HepG2 (cell line): ENCODE results near the gene PIP5KL1. TPM values are rescaled to one million over a fixed set of nuclear protein-coding genes. Genes with fewer than 3 reads are reported as not detected.

Source experiments
- ASH2L ChIP-seq: fragments of 300-600, 200-600 bp; sonication (generic); IDR thresholded peaks from 2 replicates; pipeline ENCODE4 v1.7.0; 2017; ENCODE audit warnings: low read depth, mild to moderate bottlenecking, moderate library complexity, mixed read lengths, low read length; ENCODE audit not compliant: insufficient read length
- ATF7 ChIP-seq, 2 experiments: fragments of 450-650 bp in 1 of 2; sonication (generic) in 1 of 2; formaldehyde crosslinking in 1 of 2; IDR thresholded peaks; 2 replicates each; pipeline versions ENCODE4 v1.4.0 to v1.6.1; 2016 to 2020; ENCODE audit warnings: antibody characterized with exemption in 1 of 2, mild to moderate bottlenecking in 1 of 2, missing genetic modification reagents in 1 of 2
- MED1 ChIP-seq: sonication (generic); formaldehyde crosslinking; IDR thresholded peaks from 2 replicates; pipeline ENCODE4 v1.4.0; 2020; ENCODE audit warnings: missing genetic modification reagents
- NFATC3 ChIP-seq: sonication (generic); formaldehyde crosslinking; IDR thresholded peaks from 2 replicates; pipeline ENCODE4 v1.5.1; 2020; ENCODE audit warnings: mild to moderate bottlenecking, missing genetic modification reagents
- NFE2 ChIP-seq: sonication (generic); formaldehyde crosslinking; IDR thresholded peaks from 2 replicates; pipeline ENCODE4 v1.4.0; 2020; ENCODE audit warnings: missing genetic modification reagents
- PAX8 ChIP-seq: sonication (generic); formaldehyde crosslinking; IDR thresholded peaks from 2 replicates; pipeline ENCODE4 v1.8.0; 2022; ENCODE audit warnings: mild to moderate bottlenecking, missing genetic modification reagents, borderline replicate concordance
- PCBP2 ChIP-seq: fragments of 200-400 bp; formaldehyde crosslinking; optimal IDR thresholded peaks from 2 replicates; pipeline ENCODE3; 2018; ENCODE audit warnings: low read length, low read depth; ENCODE audit not compliant: poor library complexity, severe bottlenecking
- PRPF4 ChIP-seq: fragments of 200-400 bp; formaldehyde crosslinking; IDR thresholded peaks from 2 replicates; pipeline ENCODE4 v1.6.1; 2016; ENCODE audit warnings: low read length, low read depth; ENCODE audit not compliant: poor library complexity, severe bottlenecking
- RAD21 ChIP-seq: fragments of 450-650 bp; formaldehyde crosslinking; IDR thresholded peaks from 2 replicates; pipeline ENCODE4 v1.5.0; 2020; ENCODE audit warnings: mild to moderate bottlenecking
- SCMH1 ChIP-seq: sonication (generic); formaldehyde crosslinking; IDR thresholded peaks from 2 replicates; pipeline ENCODE4 v1.9.0; 2021; ENCODE audit warnings: missing genetic modification reagents, mild to moderate bottlenecking, borderline replicate concordance
- SP4 ChIP-seq: sonication (generic); formaldehyde crosslinking; IDR thresholded peaks from 2 replicates; pipeline ENCODE4 v1.8.1; 2023; ENCODE audit warnings: mild to moderate bottlenecking, missing genetic modification reagents
- ZFP36 ChIP-seq: fragments of 150-350 bp; IDR thresholded peaks from 2 replicates; pipeline ENCODE4 v1.6.1; 2018; ENCODE audit warnings: borderline replicate concordance, low read length, low read depth; ENCODE audit not compliant: partially characterized antibody
- ZNF276 ChIP-seq: sonication (generic); formaldehyde crosslinking; IDR thresholded peaks from 2 replicates; pipeline ENCODE4 v1.4.0; 2020; ENCODE audit warnings: mild to moderate bottlenecking, low read depth, missing genetic modification reagents
- ZNF33A ChIP-seq: sonication (generic); formaldehyde crosslinking; IDR thresholded peaks from 2 replicates; pipeline ENCODE4 v1.5.1; 2020; ENCODE audit warnings: missing genetic modification reagents, mild to moderate bottlenecking, moderate library complexity, borderline replicate concordance
- ZNF441 ChIP-seq: sonication (generic); formaldehyde crosslinking; IDR thresholded peaks from 2 replicates; pipeline ENCODE4 v1.7.0; 2021; ENCODE audit warnings: missing genetic modification reagents, borderline replicate concordance
- ZNF484 ChIP-seq: sonication (generic); formaldehyde crosslinking; IDR thresholded peaks from 2 replicates; pipeline ENCODE4 v1.5.1; 2020; ENCODE audit warnings: mild to moderate bottlenecking, low read depth, missing genetic modification reagents, borderline replicate concordance
- ZNF530 ChIP-seq: sonication (generic); formaldehyde crosslinking; IDR thresholded peaks from 2 replicates; pipeline ENCODE4 v1.5.0; 2020; ENCODE audit warnings: low read depth, mild to moderate bottlenecking, missing genetic modification reagents
- ZNF615 ChIP-seq: sonication (generic); formaldehyde crosslinking; IDR thresholded peaks from 2 replicates; pipeline ENCODE4 v1.5.0; 2020; ENCODE audit warnings: mild to moderate bottlenecking, missing genetic modification reagents, borderline replicate concordance
- ZNF713 ChIP-seq: sonication (generic); formaldehyde crosslinking; IDR thresholded peaks from 2 replicates; pipeline ENCODE4 v1.4.0; 2020; ENCODE audit warnings: mild to moderate bottlenecking, missing genetic modification reagents
- ZNF724P ChIP-seq: sonication (generic); formaldehyde crosslinking; IDR thresholded peaks from 2 replicates; pipeline ENCODE4 v1.8.0; 2022; ENCODE audit warnings: missing genetic modification reagents, borderline replicate concordance
- ZSCAN25 ChIP-seq: sonication (generic); formaldehyde crosslinking; IDR thresholded peaks from 2 replicates; pipeline ENCODE4 v1.8.0; 2022; ENCODE audit warnings: mild to moderate bottlenecking, missing genetic modification reagents
- polyA plus RNA-seq, 8 experiments: library from polyadenylated mRNA; depleted of rRNA in 3 of 8; stranded (reverse) in 7 of 8; unstranded in 1 of 8; fragments of >200 nt; fragmentation: Illumina TruSeq in 4 of 8; extraction: Trizol in 4 of 8; gene quantifications; 2 replicates each; pipeline versions ENCODE4 v1.2.1 to v1.2.3, GENCODE V29; 2011 to 2016; ENCODE audit warnings: low read depth in 4 of 8, missing spikeins in 1 of 8, mixed read lengths in 1 of 8; ENCODE audit not compliant: insufficient read depth in 1 of 8
- total RNA-seq, 5 experiments: library from RNA; depleted of rRNA; stranded (reverse); fragments of >200 nt; fragmentation: Illumina TruSeq; extraction: Trizol; gene quantifications; 2 replicates each; pipeline ENCODE4 v1.2.3, GENCODE V29; 2016; ENCODE audit warnings: low read depth in 1 of 5
- TF ChIP-seq, protein P1 (sequence below): sonication (generic); formaldehyde crosslinking; IDR thresholded peaks from 2 replicates; pipeline ENCODE4 v1.5.1; 2020; ENCODE audit warnings: missing genetic modification reagents, mild to moderate bottlenecking, borderline replicate concordance

The PIP5KL1 gene
- total and polyA plus RNA-seq, 2 of the 13 experiments (the other 11 are each of a cell fraction or from before 2014, with no cell fraction given) = 0.20 to 0.49 TPM

DNA sequence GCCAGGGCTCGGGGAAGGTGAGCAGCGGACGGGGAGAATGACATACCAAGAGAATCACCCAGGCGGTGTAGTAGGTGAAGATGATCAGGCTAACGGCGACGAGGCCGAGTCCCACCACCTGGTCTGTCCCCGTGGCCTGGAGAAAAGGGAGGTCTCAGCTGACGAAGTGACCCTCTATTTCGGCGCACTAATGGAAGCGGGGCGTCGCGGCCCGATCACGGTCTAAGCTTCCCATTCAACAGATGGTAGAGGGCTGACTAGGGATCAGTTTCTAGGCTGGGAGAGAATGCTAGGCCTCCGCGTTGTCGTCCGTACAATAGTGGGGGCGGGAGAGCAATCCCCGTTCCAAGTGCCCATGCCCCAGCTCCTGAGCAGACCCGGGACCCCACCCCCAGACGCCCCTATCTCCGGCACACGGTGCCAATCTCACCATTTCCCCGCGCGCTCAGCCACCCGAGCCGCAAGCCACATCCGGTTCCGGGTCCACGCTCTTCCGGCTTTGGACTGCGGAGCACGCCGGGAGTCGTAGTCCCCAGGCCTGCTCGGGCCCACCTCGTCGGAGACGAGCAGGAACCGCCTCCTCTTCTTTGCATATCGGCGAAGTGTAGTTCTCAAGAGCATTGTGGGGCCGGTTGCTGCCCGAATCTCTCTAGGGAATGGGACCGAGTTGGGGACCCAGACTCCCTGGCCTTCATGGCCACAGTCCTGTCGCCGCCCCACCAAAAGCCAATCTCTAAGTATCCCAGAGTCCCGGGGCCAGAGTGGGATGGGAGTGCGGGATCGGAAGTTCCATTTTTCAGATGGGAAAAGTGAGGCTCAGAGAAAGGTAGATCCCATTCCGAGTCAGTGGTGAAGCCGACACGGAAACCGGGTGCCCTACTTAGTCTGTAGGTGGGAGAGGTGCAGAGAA, 7.1 kb upstream of the PIP5KL1 start, which contains the start of gene DPM2 (continued):
- TF ChIP-seq, protein P1, sequence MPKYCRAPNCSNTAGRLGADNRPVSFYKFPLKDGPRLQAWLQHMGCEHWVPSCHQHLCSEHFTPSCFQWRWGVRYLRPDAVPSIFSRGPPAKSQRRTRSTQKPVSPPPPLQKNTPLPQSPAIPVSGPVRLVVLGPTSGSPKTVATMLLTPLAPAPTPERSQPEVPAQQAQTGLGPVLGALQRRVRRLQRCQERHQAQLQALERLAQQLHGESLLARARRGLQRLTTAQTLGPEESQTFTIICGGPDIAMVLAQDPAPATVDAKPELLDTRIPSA = 0 out of 2 replicates have a peak, but pooled peaks have one; percentile 46
- peak; percentile 29; the same call in 1 of the 2 replicates for TF ChIP-seq NFATC3 (CRISPR knock-in tag)
- TF ChIP-seq PAX8 (CRISPR knock-in tag) = no peak
- peak; percentile 63; the same call in 1 of the 2 replicates for TF ChIP-seq ZNF441 (CRISPR knock-in tag)
- TF ChIP-seq ZNF713 (CRISPR knock-in tag) = no peak
- TF ChIP-seq PCBP2 = no peak
- TF ChIP-seq PRPF4 = no peak
- no peak for TF ChIP-seq ATF7 (IDR thresholded peaks at IDR 0.05)
- TF ChIP-seq ATF7 (CRISPR knock-in tag; IDR thresholded peaks at IDR 0.05) = no peak
- no peak for TF ChIP-seq ZNF484
- no peak for TF ChIP-seq NFE2 (CRISPR knock-in tag)
- no peak for TF ChIP-seq ZSCAN25 (CRISPR knock-in tag)
- TF ChIP-seq ZNF615 (CRISPR knock-in tag) = no peak
- TF ChIP-seq ZFP36 = no peak
- TF ChIP-seq ZNF724P (CRISPR knock-in tag) = no peak
- TF ChIP-seq MED1 = peak; percentile 22; the same call in 1 of the 2 replicates
- TF ChIP-seq ZNF530 (CRISPR knock-in tag) = no peak
- TF ChIP-seq RAD21 = 0 out of 2 replicates have a peak, but pooled peaks have one; percentile 13
- no peak for TF ChIP-seq ZNF33A (CRISPR knock-in tag)
- no peak for TF ChIP-seq SCMH1 (CRISPR knock-in tag)
- TF ChIP-seq ASH2L = peak; percentile 40
- TF ChIP-seq ZNF276 (CRISPR knock-in tag) = no peak
- peak; percentile 57; the same call in 1 of the 2 replicates for TF ChIP-seq SP4
